HG02870 (cell line): ENCODE data around the gene STK32B.

Source experiments
- ATAC-seq: cut with Tn5 transposase; IDR thresholded peaks from one replicate; pipeline ENCODE4 v1.9.1; 2021; ENCODE audit warnings: mild to moderate bottlenecking, moderate library complexity; ENCODE audit not compliant: unreplicated experiment

Gene STK32B

GRCh38 chr4:5462896-5463295 lies 411.6 kb downstream of the STK32B start:
- no peak for ATAC-seq

- no peak for ATAC-seq
These were observed 412.1 kb downstream of the STK32B start for GRCh38 chr4:5463361-5463760.

DNA sequence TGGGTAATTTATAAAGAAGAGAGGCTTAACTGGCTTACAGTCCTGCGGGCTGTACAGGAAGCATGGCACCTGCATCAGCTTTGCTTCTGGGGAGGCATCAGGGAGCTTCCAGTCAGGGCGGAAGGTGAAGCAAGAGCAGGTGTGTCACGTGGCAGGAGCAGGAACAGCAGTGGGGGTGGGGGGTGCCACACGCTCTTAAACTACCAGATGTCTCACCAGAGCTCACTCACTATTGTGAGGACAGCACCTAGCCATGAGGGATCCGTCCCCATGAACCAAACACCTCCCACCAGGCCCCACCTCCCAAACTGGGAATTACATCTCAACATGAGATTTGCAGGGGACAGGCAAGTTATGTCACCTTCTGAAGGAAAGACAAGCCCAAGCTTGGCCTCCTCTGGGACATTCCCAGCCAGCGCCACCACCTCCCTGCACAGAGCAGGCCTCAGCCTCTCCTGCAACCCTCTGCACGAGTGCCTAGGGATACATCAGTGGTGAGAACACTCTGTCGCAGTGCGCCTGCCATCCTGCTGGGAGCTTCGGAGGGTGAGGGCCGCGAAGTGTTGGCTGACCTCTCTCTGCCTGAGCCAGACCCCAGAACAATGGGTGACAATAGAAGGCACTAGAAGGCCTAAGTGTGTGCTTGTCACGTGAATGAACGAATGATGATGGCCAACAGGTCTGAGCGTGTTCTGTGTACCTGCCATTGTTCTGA lies 412.8 kb downstream of the STK32B start:
- ATAC-seq: no peak

GRCh38 chr4:5465529-5465928 lies 414.2 kb downstream of the STK32B start:
- ATAC-seq: no peak

GRCh38 chr4:5465956-5466355 lies 414.7 kb downstream of the STK32B start:
- no peak for ATAC-seq

DNA sequence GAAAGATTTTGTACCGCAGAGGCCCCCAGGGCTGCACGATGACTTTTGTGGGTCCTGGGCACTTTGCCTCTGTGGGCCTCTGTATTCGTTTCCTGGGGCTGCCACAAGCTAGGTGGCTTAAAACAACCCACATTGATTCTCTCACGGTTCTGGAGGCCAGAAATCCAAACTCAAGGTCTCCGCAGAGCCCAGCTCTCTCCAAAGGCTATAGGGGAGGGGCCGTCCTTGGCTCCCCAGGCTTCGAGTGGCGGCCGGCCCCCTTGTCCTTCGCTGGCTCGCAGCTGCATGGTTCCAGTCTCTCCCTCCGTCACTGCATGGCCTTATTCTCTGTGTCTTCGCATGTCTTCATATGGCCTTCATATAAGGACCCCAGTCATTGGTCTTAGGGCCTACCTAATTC lies 415.8 kb downstream of the STK32B start:
- no peak for ATAC-seq

- ATAC-seq: no peak
These were observed 418.0 kb downstream of the STK32B start for GRCh38 chr4:5469151-5469775.

- no peak for ATAC-seq
These were observed 418.6 kb downstream of the STK32B start for GRCh38 chr4:5469861-5470260.

DNA sequence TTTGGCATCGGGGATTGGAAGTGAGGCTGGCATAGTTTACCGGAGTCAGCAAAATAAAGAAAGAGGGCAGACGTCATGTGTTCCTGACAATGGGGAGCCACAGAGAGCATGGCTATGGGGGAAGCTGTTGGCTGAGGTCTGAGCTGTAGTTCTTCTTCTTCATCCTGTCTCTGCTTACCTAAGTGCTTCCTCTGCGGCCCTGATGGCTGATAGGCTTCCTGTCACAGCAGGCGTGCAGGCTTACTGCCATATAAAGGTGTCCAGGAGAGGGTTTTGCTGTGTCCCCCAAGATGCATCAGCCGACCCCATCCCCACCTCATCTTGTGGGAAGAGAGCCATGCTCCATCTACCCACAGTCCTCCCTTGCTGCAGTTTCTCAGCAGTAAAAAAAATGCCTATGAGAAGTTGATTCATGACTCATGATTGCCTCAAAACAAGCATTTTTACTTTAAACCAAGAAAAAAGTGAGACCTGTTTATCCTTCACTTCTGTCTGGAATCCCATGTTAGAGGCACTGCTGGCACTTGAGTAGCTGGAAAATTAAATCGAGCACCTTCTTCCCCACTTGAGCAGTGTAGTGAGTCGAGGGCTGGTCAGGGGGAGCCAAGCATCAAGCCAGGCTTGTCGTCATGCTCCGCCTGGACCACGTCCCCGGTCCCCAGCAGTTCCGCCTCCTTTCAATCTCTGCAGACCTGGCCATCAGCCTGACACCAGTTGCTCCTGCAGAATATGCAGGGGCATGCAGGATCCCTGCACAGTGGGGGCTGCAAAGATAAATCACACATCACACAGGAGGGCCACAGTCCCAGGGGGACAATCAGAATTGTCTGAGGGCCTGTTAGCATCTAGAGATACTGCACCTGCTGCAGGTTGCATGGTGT lies 419.3 kb downstream of the STK32B start:
- ATAC-seq: no peak

GRCh38 chr4:5471206-5471605 lies 419.9 kb downstream of the STK32B start:
- no peak for ATAC-seq

- no peak for ATAC-seq
These were observed 420.4 kb downstream of the STK32B start for GRCh38 chr4:5471691-5472090.

DNA sequence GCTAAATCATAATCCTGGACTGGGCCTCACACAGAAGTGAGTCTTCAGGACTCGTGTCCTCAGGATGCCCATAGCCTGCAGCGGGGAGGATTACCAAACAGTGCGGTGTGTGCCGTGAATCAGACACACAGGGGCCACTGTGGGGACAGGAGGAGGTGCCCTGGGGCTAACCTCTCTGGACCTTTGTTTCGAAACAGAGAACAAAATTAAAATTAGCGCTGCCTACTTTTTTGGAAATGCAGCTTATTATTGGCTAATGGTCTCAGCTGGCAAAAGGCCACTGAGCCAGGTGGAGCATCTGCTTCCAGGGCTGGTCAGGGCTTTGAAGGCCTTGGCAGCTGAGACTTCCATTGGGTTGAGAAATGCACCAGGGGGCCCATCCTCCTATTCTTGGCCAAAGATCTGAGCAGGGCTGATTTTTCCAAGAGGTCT lies 420.9 kb downstream of the STK32B start:
- ATAC-seq: no peak

- no peak for ATAC-seq
These were observed 421.8 kb downstream of the STK32B start for GRCh38 chr4:5473125-5473524.

DNA sequence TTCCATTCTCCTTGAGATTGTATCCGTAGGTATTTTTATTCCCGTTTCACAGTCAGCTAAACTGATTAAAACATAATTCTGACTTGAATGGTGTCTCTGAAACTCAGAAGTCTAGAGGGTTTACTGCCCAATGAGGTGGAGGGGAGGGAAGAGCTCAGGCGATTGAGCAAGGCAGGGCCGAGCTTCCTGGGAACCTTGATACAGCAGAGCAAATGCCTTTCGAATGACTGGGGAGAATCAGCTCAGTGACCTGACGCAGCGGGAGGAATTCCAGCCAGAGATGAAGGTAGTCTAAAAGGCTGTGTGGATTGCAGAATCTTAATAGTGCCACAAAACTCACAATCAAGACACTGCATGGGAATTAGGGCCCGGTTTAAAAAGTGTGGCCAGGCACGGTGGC lies 423.5 kb downstream of the STK32B start:
- ATAC-seq: no peak

- ATAC-seq: no peak
These were observed 426.3 kb downstream of the STK32B start for GRCh38 chr4:5477613-5478012.

GRCh38 chr4:5478169-5478568 lies 426.9 kb downstream of the STK32B start:
- no peak for ATAC-seq

DNA sequence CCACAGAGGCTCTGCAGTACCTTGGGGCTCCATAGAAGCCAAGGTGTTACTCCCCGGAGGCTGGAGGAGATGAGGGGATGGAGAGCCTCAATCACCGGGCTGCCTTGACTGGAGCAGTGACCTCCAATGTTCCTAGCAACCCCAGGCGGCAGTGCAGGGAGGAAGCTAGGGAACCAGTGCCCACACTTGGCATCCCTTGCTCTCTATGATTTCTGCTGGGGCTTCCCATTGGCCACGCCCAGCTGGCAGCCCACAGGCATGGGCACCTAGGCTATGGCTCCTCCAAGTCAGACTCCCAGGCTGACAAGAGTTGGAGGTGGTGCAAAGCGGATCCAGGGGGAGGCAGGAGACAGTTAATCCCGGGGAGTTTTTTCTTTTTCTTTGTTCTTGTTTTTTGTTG lies 427.4 kb downstream of the STK32B start:
- ATAC-seq: no peak

DNA sequence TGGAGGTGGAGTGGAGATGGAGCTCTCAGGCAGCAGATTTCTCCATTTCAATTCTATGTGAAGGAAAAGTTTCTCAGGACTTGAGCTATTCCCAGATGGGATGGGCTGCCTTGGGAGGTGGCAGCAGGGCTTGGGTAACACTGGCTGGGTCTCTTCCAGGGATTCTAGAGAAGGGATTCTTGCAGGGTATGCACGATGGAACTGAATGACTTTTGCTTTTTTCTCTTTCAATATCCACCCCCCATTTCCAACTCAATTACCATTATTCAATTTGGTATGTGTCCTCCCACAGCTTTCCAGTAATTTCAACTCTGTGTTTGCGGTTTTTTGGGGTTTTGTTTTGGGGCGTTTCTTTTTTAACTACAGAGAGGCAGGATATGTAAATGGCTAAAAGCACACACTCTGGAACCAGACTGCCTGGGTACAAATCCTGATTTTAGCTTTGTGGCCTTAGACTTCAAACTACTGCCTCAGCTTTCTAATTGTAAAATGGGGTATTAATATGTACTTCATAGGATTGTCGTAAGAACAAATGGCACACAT lies 428.3 kb downstream of the STK32B start:
- no peak for ATAC-seq

- no peak for ATAC-seq
These were observed 437.1 kb downstream of the STK32B start for GRCh38 chr4:5488413-5488812.

- no peak for ATAC-seq
These were observed 438.0 kb downstream of the STK32B start for GRCh38 chr4:5489260-5489659.

DNA sequence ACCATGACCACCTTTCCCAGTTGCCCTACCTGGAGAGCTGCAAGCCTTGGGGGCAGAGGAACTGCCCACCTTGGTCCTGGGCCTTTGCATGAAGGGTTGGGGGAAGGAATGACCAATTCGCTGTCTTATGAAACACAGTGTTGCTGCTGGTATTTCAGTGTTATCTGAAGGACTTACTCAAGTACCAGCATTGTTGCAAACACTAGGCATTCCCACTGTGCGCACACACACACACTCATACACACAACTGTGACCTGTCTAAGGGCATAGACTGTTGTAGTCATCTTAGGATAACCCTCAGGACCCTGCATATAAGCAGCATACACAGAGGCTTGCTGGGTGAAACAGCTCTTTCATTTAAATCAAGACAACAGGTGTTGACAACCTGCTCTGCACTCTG lies 446.2 kb downstream of the STK32B start:
- no peak for ATAC-seq
